HepG2 (cell line): ENCODE results near the gene CALML6. TPM values are rescaled to one million over a fixed set of nuclear protein-coding genes. Genes with fewer than 3 reads are reported as not detected.

Experiments used
- CENPT ChIP-seq: sonication (generic); formaldehyde crosslinking; IDR thresholded peaks from 2 replicates; pipeline ENCODE4 v1.8.0; 2022; ENCODE audit warnings: low read depth, mild to moderate bottlenecking, moderate library complexity, missing genetic modification reagents
- ERF ChIP-seq: IDR thresholded peaks from 2 replicates; pipeline ENCODE4 v1.6.1; 2018; ENCODE audit warnings: missing biosample characterization, missing genetic modification reagents
- GATA4 ChIP-seq: sonication (generic); IDR thresholded peaks from 2 replicates; pipeline ENCODE4 v1.6.1; 2016; ENCODE audit warnings: antibody characterized with exemption, low read depth, borderline replicate concordance
- HBP1 ChIP-seq: IDR thresholded peaks from 2 replicates; pipeline ENCODE4 v1.6.1; 2016; ENCODE audit warnings: low read depth, control low read depth
- HCFC1 ChIP-seq: fragments of 150-350 bp; IDR thresholded peaks from 2 replicates; pipeline ENCODE4 v1.6.1; 2014; ENCODE audit warnings: low read depth, low read length
- HNF4A ChIP-seq: sonication (generic); formaldehyde crosslinking; IDR thresholded peaks from 2 replicates; pipeline ENCODE4 v1.4.0; 2020; ENCODE audit warnings: missing genetic modification reagents
- KLF13 ChIP-seq: sonication (generic); formaldehyde crosslinking; IDR thresholded peaks from 2 replicates; pipeline ENCODE4 v1.4.0; 2020; ENCODE audit warnings: mild to moderate bottlenecking, missing genetic modification reagents
- NFE2 ChIP-seq: sonication (generic); formaldehyde crosslinking; IDR thresholded peaks from 2 replicates; pipeline ENCODE4 v1.4.0; 2020; ENCODE audit warnings: missing genetic modification reagents
- NONO ChIP-seq, 2 experiments: fragments of 450-650 bp in 1 of 2; sonication (generic) in 1 of 2; formaldehyde crosslinking in 1 of 2; IDR thresholded peaks in 1 of 2; conservative IDR thresholded peaks in 1 of 2; 2 replicates each; pipeline versions ENCODE4 v1.6.1 to v1.8.0; 2017 to 2022; ENCODE audit warnings: mild to moderate bottlenecking in 1 of 2, missing genetic modification reagents in 1 of 2, moderate library complexity in 1 of 2
- RFX5 ChIP-seq: IDR thresholded peaks from 2 replicates; pipeline ENCODE4 v1.6.1; 2011; ENCODE audit warnings: low read depth, low read length, improper control_type of control experiment
- SETDB1 ChIP-seq: sonication (generic); formaldehyde crosslinking; IDR thresholded peaks from 2 replicates; pipeline ENCODE4 v1.5.1; 2020; ENCODE audit warnings: missing genetic modification reagents, mild to moderate bottlenecking, borderline replicate concordance
- SOX5 ChIP-seq: IDR thresholded peaks from 2 replicates; pipeline ENCODE4 v1.6.1; 2016; ENCODE audit warnings: borderline replicate concordance
- ZBTB4 ChIP-seq: sonication (generic); formaldehyde crosslinking; IDR thresholded peaks from 2 replicates; pipeline ENCODE4 v1.4.0; 2020; ENCODE audit warnings: missing genetic modification reagents, mild to moderate bottlenecking, borderline replicate concordance
- ZNF121 ChIP-seq: sonication (generic); formaldehyde crosslinking; IDR thresholded peaks from 2 replicates; pipeline ENCODE4 v1.5.0; 2020; ENCODE audit warnings: mild to moderate bottlenecking, missing genetic modification reagents
- ZNF3 ChIP-seq: IDR thresholded peaks from 2 replicates; pipeline ENCODE4 v1.7.0; 2017; ENCODE audit warnings: inconsistent platforms
- ZNF44 ChIP-seq: sonication (generic); formaldehyde crosslinking; IDR thresholded peaks from 2 replicates; pipeline ENCODE4 v1.5.1; 2020; ENCODE audit warnings: mild to moderate bottlenecking, missing genetic modification reagents
- ZNF607 ChIP-seq: sonication (generic); formaldehyde crosslinking; IDR thresholded peaks from 2 replicates; pipeline ENCODE4 v1.5.1; 2020; ENCODE audit warnings: missing genetic modification reagents, mild to moderate bottlenecking, borderline replicate concordance
- ZNF674 ChIP-seq: sonication (generic); formaldehyde crosslinking; IDR thresholded peaks from 2 replicates; pipeline ENCODE4 v1.5.0; 2020; ENCODE audit warnings: low read depth, mild to moderate bottlenecking, missing genetic modification reagents
- polyA plus RNA-seq, 8 experiments: library from polyadenylated mRNA; depleted of rRNA in 3 of 8; stranded (reverse) in 7 of 8; unstranded in 1 of 8; fragments of >200 nt; fragmentation: Illumina TruSeq in 4 of 8; extraction: Trizol in 4 of 8; gene quantifications; 2 replicates each; pipeline versions ENCODE4 v1.2.1 to v1.2.3, GENCODE V29; 2011 to 2016; ENCODE audit warnings: low read depth in 4 of 8, missing spikeins in 1 of 8, mixed read lengths in 1 of 8; ENCODE audit not compliant: insufficient read depth in 1 of 8
- total RNA-seq, 5 experiments: library from RNA; depleted of rRNA; stranded (reverse); fragments of >200 nt; fragmentation: Illumina TruSeq; extraction: Trizol; gene quantifications; 2 replicates each; pipeline ENCODE4 v1.2.3, GENCODE V29; 2016; ENCODE audit warnings: low read depth in 1 of 5
- TF ChIP-seq, protein P1 (sequence below), 2 experiments: sonication (generic) in 1 of 2; formaldehyde crosslinking in 1 of 2; IDR thresholded peaks; 2 replicates each; pipeline versions ENCODE4 v1.5.1 to v1.6.1; 2011 to 2020; ENCODE audit warnings: borderline replicate concordance in 1 of 2, low read depth in 1 of 2, low read length in 1 of 2, mild to moderate bottlenecking in 1 of 2, missing genetic modification reagents in 1 of 2, moderate library complexity in 1 of 2
- TF ChIP-seq, protein P2 (sequence below): sonication (generic); formaldehyde crosslinking; IDR thresholded peaks from 2 replicates; pipeline ENCODE4 v1.9.0; 2021; ENCODE audit warnings: missing genetic modification reagents, borderline replicate concordance

Gene CALML6
- total and polyA plus RNA-seq, 2 of the 13 experiments (the other 11 are each of a cell fraction or from before 2014, with no cell fraction given) = 0.11 to 0.12 TPM

GRCh38 chr1:1899266-1899966 lies 15.6 kb upstream of the CALML6 start (continued):
- TF ChIP-seq, protein P1, sequence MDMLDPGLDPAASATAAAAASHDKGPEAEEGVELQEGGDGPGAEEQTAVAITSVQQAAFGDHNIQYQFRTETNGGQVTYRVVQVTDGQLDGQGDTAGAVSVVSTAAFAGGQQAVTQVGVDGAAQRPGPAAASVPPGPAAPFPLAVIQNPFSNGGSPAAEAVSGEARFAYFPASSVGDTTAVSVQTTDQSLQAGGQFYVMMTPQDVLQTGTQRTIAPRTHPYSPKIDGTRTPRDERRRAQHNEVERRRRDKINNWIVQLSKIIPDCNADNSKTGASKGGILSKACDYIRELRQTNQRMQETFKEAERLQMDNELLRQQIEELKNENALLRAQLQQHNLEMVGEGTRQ (IDR thresholded peaks at IDR 0.05; ENCODE audit: low read depth, low read length) = no peak
- TF ChIP-seq, protein P1 (CRISPR knock-in tag; IDR thresholded peaks at IDR 0.05; ENCODE audit: borderline replicate concordance) = no peak
- TF ChIP-seq HCFC1 (no peak), ZNF3 (CRISPR knock-in tag) (no peak), ZNF44 (CRISPR knock-in tag) (no peak), KLF13 (CRISPR knock-in tag) (no peak), HNF4A (CRISPR knock-in tag) (0 out of 2 replicates have a peak, but pooled peaks have one; percentile 15), ZBTB4 (CRISPR knock-in tag) (no peak), ZNF121 (CRISPR knock-in tag) (no peak), ZNF607 (no peak), SETDB1 (no peak), ZNF674 (no peak), SOX5 (CRISPR knock-in tag) (no peak), GATA4 (no peak), NFE2 (CRISPR knock-in tag) (no peak), CENPT (CRISPR knock-in tag) (no peak), RFX5 (no peak), HBP1 (no peak), NONO (IDR thresholded peaks at IDR 0.05) (no peak), NONO (CRISPR knock-in tag; conservative IDR thresholded peaks at IDR 0.05) (0 out of 2 replicates have a peak, but pooled peaks have one; percentile 23), ERF (CRISPR knock-in tag) (no peak)
- TF ChIP-seq, protein P2, sequence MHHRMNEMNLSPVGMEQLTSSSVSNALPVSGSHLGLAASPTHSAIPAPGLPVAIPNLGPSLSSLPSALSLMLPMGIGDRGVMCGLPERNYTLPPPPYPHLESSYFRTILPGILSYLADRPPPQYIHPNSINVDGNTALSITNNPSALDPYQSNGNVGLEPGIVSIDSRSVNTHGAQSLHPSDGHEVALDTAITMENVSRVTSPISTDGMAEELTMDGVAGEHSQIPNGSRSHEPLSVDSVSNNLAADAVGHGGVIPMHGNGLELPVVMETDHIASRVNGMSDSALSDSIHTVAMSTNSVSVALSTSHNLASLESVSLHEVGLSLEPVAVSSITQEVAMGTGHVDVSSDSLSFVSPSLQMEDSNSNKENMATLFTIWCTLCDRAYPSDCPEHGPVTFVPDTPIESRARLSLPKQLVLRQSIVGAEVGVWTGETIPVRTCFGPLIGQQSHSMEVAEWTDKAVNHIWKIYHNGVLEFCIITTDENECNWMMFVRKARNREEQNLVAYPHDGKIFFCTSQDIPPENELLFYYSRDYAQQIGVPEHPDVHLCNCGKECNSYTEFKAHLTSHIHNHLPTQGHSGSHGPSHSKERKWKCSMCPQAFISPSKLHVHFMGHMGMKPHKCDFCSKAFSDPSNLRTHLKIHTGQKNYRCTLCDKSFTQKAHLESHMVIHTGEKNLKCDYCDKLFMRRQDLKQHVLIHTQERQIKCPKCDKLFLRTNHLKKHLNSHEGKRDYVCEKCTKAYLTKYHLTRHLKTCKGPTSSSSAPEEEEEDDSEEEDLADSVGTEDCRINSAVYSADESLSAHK (CRISPR knock-in tag) = no peak
